Upper lobe of left lung (tissue), 6 donors: ENCODE results near the gene SPEN. TPM values are rescaled to one million over a fixed set of nuclear protein-coding genes. Genes with fewer than 3 reads are reported as not detected.

ENCODE experiments used
- ATAC-seq, 2 donors: fragments of 200-7000 bp; cut with Tn5 transposase; one replicate each; pipeline ENCODE4 v1.9.1; 2022; ENCODE audit warnings: mild to moderate bottlenecking in 2 of 2, moderate library complexity in 2 of 2; ENCODE audit not compliant: low FRiP score in 2 of 2
- DNase-seq, 2 donors: peaks; one replicate each; pipeline ENCODE4 v3.0.0-alpha.2; 2019 to 2020
- H3K27ac ChIP-seq, 4 donors: fragments of 200-600 bp; sonication (generic); one replicate each; pipeline ENCODE4 v1.5.1; 2016 to 2019
- H3K27me3 ChIP-seq, 4 donors: fragments of 200-600 bp; sonication (generic); one replicate each; pipeline ENCODE4 v1.5.1; 2017 to 2019
- H3K36me3 ChIP-seq, 4 donors: fragments of 200-600 bp; sonication (generic); one replicate each; pipeline ENCODE4 v1.5.1; 2016 to 2019
- H3K4me1 ChIP-seq, 4 donors: fragments of 200-600 bp; sonication (generic); one replicate each; pipeline ENCODE4 v1.5.1; 2018 to 2019
- H3K4me3 ChIP-seq, 4 donors: fragments of 200-600 bp; sonication (generic); one replicate each; pipeline ENCODE4 v1.5.1; 2017 to 2019; ENCODE audit warnings: mild to moderate bottlenecking in 2 of 4, moderate library complexity in 1 of 4
- H3K9me3 ChIP-seq, 4 donors: fragments of 200-600 bp; sonication (generic); one replicate each; pipeline ENCODE4 v1.5.1; 2018 to 2019
- EP300 ChIP-seq, 4 donors: sonication (generic); formaldehyde crosslinking; IDR thresholded peaks; one replicate each; pipeline ENCODE4 v1.5.1; 2017; ENCODE audit warnings: antibody characterized with exemption in 4 of 4, control low read depth in 2 of 4
- POLR2A ChIP-seq, 4 donors: fragments of 450-650 bp; IDR thresholded peaks; one replicate each; pipeline ENCODE4 v1.5.1; 2016 to 2017; ENCODE audit warnings: antibody characterized with exemption in 4 of 4, mild to moderate bottlenecking in 2 of 4
- POLR2AphosphoS5 ChIP-seq, 2 donors: sonication (generic); formaldehyde crosslinking; IDR thresholded peaks; one replicate each; pipeline ENCODE4 v1.5.1; 2017; ENCODE audit warnings: antibody characterized with exemption in 2 of 2
- WGBS, 2 donors: methylation state at CpG; one replicate each; pipeline ENCODE4 v1.1.5; 2017 to 2018; 5-methylcytosine and 5-hydroxymethylcytosine counted together
- total RNA-seq, 6 donors: library from RNA; depleted of rRNA in 4 of 6; stranded (reverse); fragments of >200 nt in 4 of 6; gene quantifications; one replicate each; pipeline versions ENCODE4 v1.1.0 to v1.2.1, GENCODE V29; 2016 to 2021
- TF ChIP-seq, protein P1 (sequence below), 6 experiments: fragments of 450-650 bp in 4 of 6; fragments of 200-600 bp in 2 of 6; sonication (generic) in 2 of 6; IDR thresholded peaks; one replicate each; pipeline ENCODE4 v1.5.1; 2016 to 2019; ENCODE audit warnings: antibody characterized with exemption in 6 of 6
- donor health status: DM: no; HTN: no; CAD: no; lungs with moderate emphysema.
- donor health status: DM: no; HTN: yes; CAD: no; lungs with severe emphysema.

Gene SPEN
- total RNA-seq, 6 donors from 2014 or later, result 41.5 to 73.3 (median 51.3) TPM

DNA sequence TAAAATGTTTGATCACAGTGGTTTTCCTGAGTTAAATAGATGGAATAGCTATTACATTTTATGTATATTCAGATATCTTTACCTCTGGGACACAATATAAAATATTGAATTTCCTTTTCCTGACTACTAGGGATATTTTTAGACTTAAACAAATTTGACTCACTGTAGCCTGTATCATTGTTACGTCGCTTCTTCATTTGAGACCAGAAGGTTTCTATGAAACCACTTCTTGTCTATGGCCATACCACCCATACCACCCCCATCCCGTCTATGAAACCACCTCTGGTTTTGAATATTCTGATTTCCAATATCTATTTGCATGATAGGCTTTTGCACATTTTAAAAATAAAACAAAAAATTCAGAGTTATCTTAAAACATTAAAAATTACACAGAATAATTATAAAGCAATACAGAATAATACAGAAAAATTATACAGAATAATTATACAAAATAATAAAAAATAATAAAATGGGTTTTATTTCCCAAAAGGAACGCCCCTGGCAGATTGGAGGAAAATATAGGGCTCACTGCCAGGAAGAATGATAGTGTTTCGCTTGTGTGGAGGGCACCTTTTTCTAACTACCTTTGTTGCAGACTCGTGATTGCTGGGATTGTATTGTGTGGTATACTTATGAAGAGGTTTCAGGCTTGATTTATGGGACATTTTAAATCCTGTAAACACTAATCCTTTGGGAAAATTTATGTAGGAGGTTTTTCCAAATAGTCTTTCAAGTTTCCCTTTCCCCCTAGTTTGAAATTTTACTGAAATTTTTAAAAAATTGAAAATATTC, 4.7 kb downstream of the SPEN start:
- H3K27ac ChIP-seq, result peak overlapping the region in 2 of 4 donors; percentile 45 to 99

DNA sequence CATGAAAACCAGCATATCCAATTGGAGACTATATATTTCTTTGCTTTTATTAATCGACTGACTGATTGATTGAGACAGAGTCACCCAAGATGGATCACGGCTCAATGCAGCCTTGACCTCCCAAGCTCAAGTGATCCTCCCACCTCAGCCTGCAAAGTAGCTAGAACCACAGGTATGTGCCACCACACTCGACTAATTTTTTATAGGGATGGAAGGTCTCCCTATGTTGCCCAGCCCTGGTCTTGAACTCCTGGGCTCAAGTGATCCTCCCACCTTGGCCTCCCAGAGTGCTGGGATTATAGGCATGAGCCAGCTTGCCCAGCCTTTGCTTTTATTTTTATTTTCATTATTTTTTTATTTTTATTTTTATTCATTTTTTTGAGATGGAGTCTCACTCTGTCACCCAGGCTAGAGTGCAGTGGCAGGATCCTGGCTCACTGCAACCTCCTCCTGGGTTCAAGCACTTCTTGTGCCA, 5.4 kb downstream of the SPEN start:
- Histone ChIP-seq H3K27me3 (no peaks in the 10 kb centered on the region), H3K4me3 (no peak overlapping the region), H3K36me3 (no peaks in the 10 kb centered on the region), H3K27ac (peak overlapping the region in 1 of 4 donors; percentile 45), H3K4me1 (peaks cover 26 to 51% (median 47%) of the 10 kb centered on the region in 4 donors), H3K9me3 (no peaks in the 10 kb centered on the region)
- ATAC-seq (no peak), DNase-seq (no peak)
- TF ChIP-seq, protein P1, sequence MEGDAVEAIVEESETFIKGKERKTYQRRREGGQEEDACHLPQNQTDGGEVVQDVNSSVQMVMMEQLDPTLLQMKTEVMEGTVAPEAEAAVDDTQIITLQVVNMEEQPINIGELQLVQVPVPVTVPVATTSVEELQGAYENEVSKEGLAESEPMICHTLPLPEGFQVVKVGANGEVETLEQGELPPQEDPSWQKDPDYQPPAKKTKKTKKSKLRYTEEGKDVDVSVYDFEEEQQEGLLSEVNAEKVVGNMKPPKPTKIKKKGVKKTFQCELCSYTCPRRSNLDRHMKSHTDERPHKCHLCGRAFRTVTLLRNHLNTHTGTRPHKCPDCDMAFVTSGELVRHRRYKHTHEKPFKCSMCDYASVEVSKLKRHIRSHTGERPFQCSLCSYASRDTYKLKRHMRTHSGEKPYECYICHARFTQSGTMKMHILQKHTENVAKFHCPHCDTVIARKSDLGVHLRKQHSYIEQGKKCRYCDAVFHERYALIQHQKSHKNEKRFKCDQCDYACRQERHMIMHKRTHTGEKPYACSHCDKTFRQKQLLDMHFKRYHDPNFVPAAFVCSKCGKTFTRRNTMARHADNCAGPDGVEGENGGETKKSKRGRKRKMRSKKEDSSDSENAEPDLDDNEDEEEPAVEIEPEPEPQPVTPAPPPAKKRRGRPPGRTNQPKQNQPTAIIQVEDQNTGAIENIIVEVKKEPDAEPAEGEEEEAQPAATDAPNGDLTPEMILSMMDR (IDR thresholded peaks at IDR 0.05), result no peak
- TF ChIP-seq POLR2AphosphoS5 (IDR thresholded peaks at IDR 0.05), result no peak
- WGBS, 2 donors, result 94 to 97% methylated on average over 3 of the region's 3 CpGs

More for the DNA sequence above, 4.7 kb downstream of the SPEN start:
- TF ChIP-seq POLR2AphosphoS5 (IDR thresholded peaks at IDR 0.05) (no peak), POLR2A (IDR thresholded peaks at IDR 0.05) (no peak), EP300 (IDR thresholded peaks at IDR 0.05) (no peak)
- TF ChIP-seq, protein P1 (IDR thresholded peaks at IDR 0.05), result no peak
- H3K4me1 ChIP-seq, result peaks cover 21 to 46% (median 45%) of the 10 kb centered on the region in 4 donors
- H3K9me3 ChIP-seq, result peaks cover 0 to 4% (median 0%) of the 10 kb centered on the region in 4 donors
- ATAC-seq (no peak), DNase-seq (no peak)
- no peaks in the 10 kb centered on the region for H3K36me3 ChIP-seq
- no peak overlapping the region for H3K4me3 ChIP-seq
- no peaks in the 10 kb centered on the region for H3K27me3 ChIP-seq
- 48 to 60% methylated on average over 6 of the region's 6 CpGs for WGBS, 2 donors

GRCh38 chr1:15856888-15857287, 9.4 kb downstream of the SPEN start:
- Histone ChIP-seq H3K9me3 (no peaks in the 10 kb centered on the region), H3K36me3 (no peaks in the 10 kb centered on the region), H3K4me3 (no peak overlapping the region), H3K27ac (no peak overlapping the region), H3K27me3 (no peaks in the 10 kb centered on the region), H3K4me1 (peaks cover 21 to 35% (median 28%) of the 10 kb centered on the region in 4 donors)
- 85 to 93% methylated on average over 5 of the region's 5 CpGs for WGBS, 2 donors
- no peak for ATAC-seq
- no peak for DNase-seq
- TF ChIP-seq POLR2A (IDR thresholded peaks at IDR 0.05) (no peak), POLR2AphosphoS5 (IDR thresholded peaks at IDR 0.05) (no peak), EP300 (IDR thresholded peaks at IDR 0.05) (no peak)
- TF ChIP-seq, protein P1 (IDR thresholded peaks at IDR 0.05), result no peak

GRCh38 chr1:15858069-15858670, 10.7 kb downstream of the SPEN start:
- 80 to 86% methylated on average over 6 of the region's 6 CpGs for WGBS, 2 donors
- Histone ChIP-seq H3K36me3 (no peaks in the 10 kb centered on the region), H3K27ac (no peak overlapping the region), H3K4me3 (no peak overlapping the region), H3K27me3 (no peaks in the 10 kb centered on the region), H3K4me1 (peaks cover 12 to 31% (median 21%) of the 10 kb centered on the region in 4 donors), H3K9me3 (no peaks in the 10 kb centered on the region)
- DNase-seq (no peak), ATAC-seq (no peak)
- no peak for TF ChIP-seq POLR2AphosphoS5 (IDR thresholded peaks at IDR 0.05)
- TF ChIP-seq, protein P1 (IDR thresholded peaks at IDR 0.05), result no peak
- TF ChIP-seq POLR2A (IDR thresholded peaks at IDR 0.05), result no peak
- TF ChIP-seq EP300 (IDR thresholded peaks at IDR 0.05), result no peak
